ENCODE measurements around the gene IL22RA2.

The IL22RA2 gene

GRCh38 chr6:137104926-137105325 is 68.5 kb downstream of the IL22RA2 start:
- DNase-seq (ENCODE audit: low spot score), result no peak
- no peak for TF ChIP-seq CTCF (IDR thresholded peaks at IDR 0.05; ENCODE audit: borderline replicate concordance, control extremely low read depth, extremely low read depth, insufficient read depth, missing control alignments)
- in situ Hi-C loops (cut with MboI; ENCODE audit: low sequenced_read_pairs, unreplicated experiment), result no loop called here

- DNase-seq (ENCODE audit: low spot score), result peak; percentile 51
- no peak for TF ChIP-seq CTCF (IDR thresholded peaks at IDR 0.05; ENCODE audit: borderline replicate concordance, control extremely low read depth, extremely low read depth, insufficient read depth, missing control alignments)
- in situ Hi-C loops (cut with MboI; ENCODE audit: low sequenced_read_pairs, unreplicated experiment), result no loop called here
These were observed 70.5 kb downstream of the IL22RA2 start for GRCh38 chr6:137102851-137103492.

GRCh38 chr6:137102050-137102848 is 71.2 kb downstream of the IL22RA2 start:
- in situ Hi-C loops (cut with MboI; ENCODE audit: low sequenced_read_pairs, unreplicated experiment), result no loop called here

DNA sequence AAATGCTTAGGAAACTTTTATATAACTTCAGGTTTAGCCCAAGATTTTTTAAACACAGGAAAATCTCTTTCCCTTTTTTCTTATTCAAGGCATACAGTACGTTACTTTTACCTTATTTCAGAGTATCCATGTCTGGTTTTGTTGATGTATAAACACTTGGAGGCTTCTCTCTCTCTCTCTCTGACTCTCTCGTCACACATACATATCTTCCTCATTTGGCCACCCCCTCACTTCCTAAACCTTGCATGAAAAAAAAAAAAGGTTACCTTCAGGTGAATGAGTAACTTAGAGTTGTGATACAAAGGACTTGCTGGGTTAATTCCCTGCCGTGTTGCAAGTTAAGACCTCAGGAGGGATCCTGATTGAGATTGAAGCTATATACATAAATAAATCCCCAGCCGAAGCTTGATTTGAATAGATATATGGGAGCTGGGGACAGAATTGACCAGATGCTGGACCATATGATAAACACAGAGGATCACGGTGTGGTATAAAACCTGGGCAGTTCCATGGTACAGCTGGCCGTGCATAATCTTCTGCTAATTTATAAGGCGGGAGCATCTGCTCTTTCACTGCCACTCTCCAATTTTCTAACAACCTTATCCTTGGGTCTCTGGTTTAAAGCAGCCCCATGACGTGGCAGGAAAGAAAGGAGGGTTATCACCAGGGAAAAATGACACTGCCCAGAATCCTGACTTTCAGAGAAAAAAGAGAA is 73.6 kb downstream of the IL22RA2 start:
- TF ChIP-seq CTCF (IDR thresholded peaks at IDR 0.05; ENCODE audit: borderline replicate concordance, control extremely low read depth, extremely low read depth, insufficient read depth, missing control alignments), result no peak
- in situ Hi-C loops (cut with MboI; ENCODE audit: low sequenced_read_pairs, unreplicated experiment), result no loop called here
- DNase-seq (ENCODE audit: low spot score), result peak; percentile 33

More at GRCh38 chr6:137102050-137102848, 71.2 kb downstream of the IL22RA2 start:
- DNase-seq (ENCODE audit: low spot score), result peak; percentile 36
- TF ChIP-seq CTCF (IDR thresholded peaks at IDR 0.05; ENCODE audit: borderline replicate concordance, control extremely low read depth, extremely low read depth, insufficient read depth, missing control alignments), result no peak

DNA sequence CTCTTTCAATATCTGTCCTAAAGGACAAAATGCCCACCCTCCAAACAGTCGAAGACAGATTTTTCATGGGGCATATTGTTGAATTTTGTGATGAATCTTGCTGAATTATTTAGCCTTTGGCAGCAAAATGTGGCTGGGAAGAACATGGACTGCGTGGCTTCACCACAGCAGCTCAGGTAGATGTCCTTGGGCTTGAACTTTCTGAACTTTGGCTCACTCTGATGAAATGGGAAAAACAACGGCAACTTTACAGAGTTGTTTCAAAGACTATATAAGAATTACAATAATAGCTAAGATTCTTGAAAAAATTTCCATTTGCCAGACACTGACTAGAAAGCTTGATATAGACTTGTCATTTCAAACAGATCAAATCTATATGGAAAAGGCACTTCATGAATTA is 75.9 kb downstream of the IL22RA2 start:
- no peak for DNase-seq (ENCODE audit: low spot score)
- in situ Hi-C loops (cut with MboI; ENCODE audit: low sequenced_read_pairs, unreplicated experiment), result no loop called here
- no peak for TF ChIP-seq CTCF (IDR thresholded peaks at IDR 0.05; ENCODE audit: borderline replicate concordance, control extremely low read depth, extremely low read depth, insufficient read depth, missing control alignments)

- in situ Hi-C loops (cut with MboI; ENCODE audit: low sequenced_read_pairs, unreplicated experiment), result no loop called here
- TF ChIP-seq CTCF (IDR thresholded peaks at IDR 0.05; ENCODE audit: borderline replicate concordance, control extremely low read depth, extremely low read depth, insufficient read depth, missing control alignments), result no peak
- DNase-seq (ENCODE audit: low spot score), result peak; percentile 40
These were observed 76.4 kb downstream of the IL22RA2 start for GRCh38 chr6:137097057-137097456.
